ELF-1 (cell line): ENCODE data around the gene MGAT4D.

Experiments
- DNase-seq: peaks from one replicate; pipeline ENCODE4 v3.0.0-alpha.2; 2016; ENCODE audit warnings: low read depth, low spot score

The MGAT4D gene

GRCh38 chr4:140439644-140440142 is 58.4 kb downstream of the MGAT4D start:
- no peak for DNase-seq

GRCh38 chr4:140427919-140428471 is 70.1 kb downstream of the MGAT4D start:
- DNase-seq, result no peak

- peak; percentile 91 for DNase-seq
Observed at GRCh38 chr4:140427106-140427918, 70.8 kb downstream of the MGAT4D start, which contains the start of gene CLGN. Gene CLGN, minus strand, starts transcription at chr4:140427648. Its CDS starts 14,570 bp downstream, at chr4:140413078.

- peak; percentile 76 for DNase-seq
Observed at GRCh38 chr4:140426610-140427105, 71.4 kb downstream of the MGAT4D start.

- DNase-seq, result no peak
Observed at GRCh38 chr4:140423106-140423505, 75.0 kb downstream of the MGAT4D start.

GRCh38 chr4:140413130-140413969 is 84.7 kb downstream of the MGAT4D start:
- peak; percentile 37 for DNase-seq

GRCh38 chr4:140408974-140409373 is 89.1 kb downstream of the MGAT4D start:
- DNase-seq, result no peak

- DNase-seq, result no peak
Observed at GRCh38 chr4:140406292-140406691, 91.8 kb downstream of the MGAT4D start.

GRCh38 chr4:140400111-140400510 is 98.0 kb downstream of the MGAT4D start:
- DNase-seq, result no peak

- no peak for DNase-seq
Observed at GRCh38 chr4:140395668-140396067, 102.4 kb downstream of the MGAT4D start.
